ENCODE results near the gene ID1.
"Not testable (repeated sequence)": the region's sequence is repeated elsewhere in the genome, so short reads cannot be mapped to it uniquely, and the experiment has no call there.

ID1 gene

GRCh38 chr20:31602431-31602778 is 2.7 kb upstream of the ID1 start:
- DNase-seq (ENCODE audit: low read depth, low spot score): no peak

GRCh38 chr20:31602779-31603441 is 2.2 kb upstream of the ID1 start:
- no peak for DNase-seq (ENCODE audit: low read depth, low spot score)

GRCh38 chr20:31603822-31604566 is 1.1 kb upstream of the ID1 start:
- DNase-seq (ENCODE audit: low read depth, low spot score): peak; percentile 99

- no peak for DNase-seq (ENCODE audit: low read depth, low spot score)
These were observed 490 bp upstream of the ID1 start for GRCh38 chr20:31604567-31605030.

- peak; percentile 36 for DNase-seq (ENCODE audit: low read depth, low spot score)
These were observed 1.1 kb downstream of the ID1 start for GRCh38 chr20:31605902-31606803.

GRCh38 chr20:31606804-31607639 is 1.9 kb downstream of the ID1 start:
- DNase-seq (ENCODE audit: low read depth, low spot score): peak; percentile 88

GRCh38 chr20:31607640-31608250 is 2.7 kb downstream of the ID1 start:
- no peak for DNase-seq (ENCODE audit: low read depth, low spot score)

GRCh38 chr20:31608251-31608945 is 3.3 kb downstream of the ID1 start:
- peak; percentile 98 for DNase-seq (ENCODE audit: low read depth, low spot score)

- not testable (repeated sequence) for DNase-seq (ENCODE audit: low read depth, low spot score)
These were observed 7.2 kb downstream of the ID1 start for GRCh38 chr20:31612271-31612640.

GRCh38 chr20:31615416-31615815 is 10.3 kb downstream of the ID1 start:
- no peak for DNase-seq (ENCODE audit: low read depth, low spot score)

GRCh38 chr20:31617432-31618104 is 12.5 kb downstream of the ID1 start:
- no peak for DNase-seq (ENCODE audit: low read depth, low spot score)

- no peak for DNase-seq (ENCODE audit: low read depth, low spot score)
These were observed 15.2 kb downstream of the ID1 start for GRCh38 chr20:31620246-31620645.

GRCh38 chr20:31623123-31623505 is 18.0 kb downstream of the ID1 start:
- not testable (repeated sequence) for DNase-seq (ENCODE audit: low read depth, low spot score)

- not testable (repeated sequence) for DNase-seq (ENCODE audit: low read depth, low spot score)
These were observed 21.4 kb downstream of the ID1 start for GRCh38 chr20:31626534-31626933.

- DNase-seq (ENCODE audit: low read depth, low spot score): not testable (repeated sequence)
These were observed 23.0 kb downstream of the ID1 start for GRCh38 chr20:31628057-31628456.

- no peak for DNase-seq (ENCODE audit: low read depth, low spot score)
These were observed 25.2 kb downstream of the ID1 start for GRCh38 chr20:31630187-31630790.

- no peak for DNase-seq (ENCODE audit: low read depth, low spot score)
These were observed 27.7 kb downstream of the ID1 start for GRCh38 chr20:31632548-31633338.

GRCh38 chr20:31633339-31633914 is 28.3 kb downstream of the ID1 start:
- no peak for DNase-seq (ENCODE audit: low read depth, low spot score)

All from ELF-1 (cell line).